GM19025 (cell line): ENCODE results near the gene CFDP1.
"Not testable (repeated sequence)": the region's sequence is repeated elsewhere in the genome, so short reads cannot be mapped to it uniquely, and the experiment has no call there.

Experiments used
- ATAC-seq: cut with Tn5 transposase; IDR thresholded peaks from one replicate; pipeline ENCODE4 v1.9.1; 2021; ENCODE audit warnings: mild to moderate bottlenecking, low read depth, moderate library complexity; ENCODE audit not compliant: unreplicated experiment

Gene CFDP1

GRCh38 chr16:75272097-75272551, 161.2 kb downstream of the CFDP1 start:
- ATAC-seq, result no peak

- no peak for ATAC-seq
Observed at GRCh38 chr16:75271441-75272096, 161.7 kb downstream of the CFDP1 start.

- ATAC-seq, result not testable (repeated sequence)
Observed at GRCh38 chr16:75269358-75269757, 163.9 kb downstream of the CFDP1 start.

- no peak for ATAC-seq
Observed at GRCh38 chr16:75267631-75268264, 165.6 kb downstream of the CFDP1 start.

GRCh38 chr16:75266738-75267630, 166.3 kb downstream of the CFDP1 start:
- no peak for ATAC-seq

GRCh38 chr16:75265911-75266701, 167.2 kb downstream of the CFDP1 start:
- peak; percentile 78 for ATAC-seq

GRCh38 chr16:75264999-75265910, 168.0 kb downstream of the CFDP1 start:
- ATAC-seq, result no peak

- ATAC-seq, result no peak
Observed at GRCh38 chr16:75264457-75264998, 168.8 kb downstream of the CFDP1 start.

- no peak for ATAC-seq
Observed at GRCh38 chr16:75263963-75264445, 169.3 kb downstream of the CFDP1 start.

GRCh38 chr16:75263291-75263962, 169.9 kb downstream of the CFDP1 start:
- ATAC-seq, result no peak

GRCh38 chr16:75262800-75263127, 170.5 kb downstream of the CFDP1 start:
- ATAC-seq, result no peak

- ATAC-seq, result no peak
Observed at GRCh38 chr16:75262104-75262799, 171.1 kb downstream of the CFDP1 start.

GRCh38 chr16:75261590-75262078, 171.7 kb downstream of the CFDP1 start:
- no peak for ATAC-seq

- no peak for ATAC-seq
Observed at GRCh38 chr16:75260851-75261589, 172.3 kb downstream of the CFDP1 start.

- ATAC-seq, result no peak
Observed at GRCh38 chr16:75258807-75259141, 174.5 kb downstream of the CFDP1 start.

- ATAC-seq, result no peak
Observed at GRCh38 chr16:75257886-75258806, 175.2 kb downstream of the CFDP1 start.
